H1 (cell line): ENCODE data around the gene LRRFIP1. TPM values are rescaled to one million over a fixed set of nuclear protein-coding genes. Genes with fewer than 3 reads are reported as not detected.
A peak's percentile ranks its signal among the peaks of the same experiment; 100 is the strongest.

ENCODE experiments used
- CTCF ChIA-PET: fragments of 300-600 bp; sonication (Branson Sonifier 250); formaldehyde crosslinking; loops from one replicate; lab custom pipeline; 2021; ENCODE audit not compliant: partially characterized antibody; lab: Charles Lee
- POLR2A ChIA-PET: fragments of 300-600 bp; sonication (Branson Sonifier 250); formaldehyde crosslinking; loops from one replicate; lab custom pipeline; 2021; ENCODE audit warnings: inconsistent platforms; ENCODE audit not compliant: partially characterized antibody; lab: Charles Lee
- DNase-seq, 2 experiments: peaks; one replicate each; pipeline versions ENCODE4 v3.0.0 to v3.0.0-alpha.2; 2010 to 2022; ENCODE audit warnings: low spot score in 2 of 2, low read depth in 1 of 2, mixed read lengths in 1 of 2
- FAIRE-seq: peaks from 2 replicates; lab custom pipeline; 2011; peaks lifted over from hg19 to GRCh38; lab: Jason Lieb, UNC
- H2AFZ ChIP-seq: 2 replicates; pipeline ENCODE4 v1.8.1; 2012; ENCODE audit warnings: low read length, inconsistent platforms
- H2AK5ac ChIP-seq: 2 replicates; pipeline ENCODE4 v1.6.1; 2013; ENCODE audit warnings: low read depth, low read length
- H2BK120ac ChIP-seq: replicated peaks from 2 replicates; pipeline ENCODE3; 2013; ENCODE audit warnings: low read depth, low read length, inconsistent platforms
- H2BK12ac ChIP-seq: 2 replicates; pipeline ENCODE4 v1.6.1; 2013; ENCODE audit warnings: low read depth, low read length
- H2BK15ac ChIP-seq: 2 replicates; pipeline ENCODE4 v1.6.1; 2013; ENCODE audit warnings: low read length
- H2BK20ac ChIP-seq: 2 replicates; pipeline ENCODE4 v1.6.1; 2013; ENCODE audit warnings: low read length
- H2BK5ac ChIP-seq: 2 replicates; pipeline ENCODE4 v1.6.1; 2013; ENCODE audit warnings: low read depth, low read length
- H3K14ac ChIP-seq: 2 replicates; pipeline ENCODE4 v1.6.1; 2013; ENCODE audit warnings: inconsistent platforms; ENCODE audit not compliant: insufficient read length
- H3K18ac ChIP-seq: 2 replicates; pipeline ENCODE4 v1.6.1; 2013; ENCODE audit warnings: low read length; ENCODE audit errors: extremely low read depth
- H3K23ac ChIP-seq: 2 replicates; pipeline ENCODE4 v1.6.1; 2013; ENCODE audit warnings: inconsistent platforms; ENCODE audit not compliant: insufficient read length
- H3K23me2 ChIP-seq: 2 replicates; pipeline ENCODE4 v1.6.1; 2013; ENCODE audit warnings: low read depth, low read length
- H3K27ac ChIP-seq: 2 replicates; pipeline ENCODE4 v1.6.1; 2011; ENCODE audit warnings: low read depth, low read length, inconsistent platforms
- H3K27me3 ChIP-seq, 4 experiments: replicated peaks in 1 of 4; 1 replicate in 1 of 4; 2 replicates in 3 of 4; pipeline versions ENCODE4 v1.6.1 to v1.8.1; 2011 to 2013; ENCODE audit warnings: low read length in 3 of 4, mild to moderate bottlenecking in 3 of 4, inconsistent platforms in 2 of 4, mixed read lengths in 2 of 4, moderate library complexity in 1 of 4; ENCODE audit not compliant: control insufficient read depth in 3 of 4, insufficient read depth in 3 of 4; ENCODE audit errors: extremely low read depth in 1 of 4
- H3K36me3 ChIP-seq, 4 experiments: 2 replicates each; pipeline versions ENCODE4 v1.6.1 to v1.8.1; 2011 to 2013; ENCODE audit warnings: mild to moderate bottlenecking in 4 of 4, low read length in 3 of 4, moderate library complexity in 2 of 4, control low read depth in 1 of 4, inconsistent platforms in 1 of 4; ENCODE audit not compliant: insufficient read depth in 4 of 4, control insufficient read depth in 2 of 4
- H3K4ac ChIP-seq: replicated peaks from 2 replicates; pipeline ENCODE3; 2013; ENCODE audit warnings: low read length, low read depth, mixed read lengths, inconsistent platforms; ENCODE audit not compliant: insufficient read length
- H3K4me1 ChIP-seq, 4 experiments: replicated peaks in 1 of 4; 1 replicate in 1 of 4; 2 replicates in 3 of 4; pipeline versions ENCODE4 v1.6.1 to v1.8.1; 2011 to 2013; ENCODE audit warnings: low read length in 3 of 4, inconsistent platforms in 2 of 4, mixed read lengths in 1 of 4; ENCODE audit not compliant: insufficient read depth in 4 of 4, control insufficient read depth in 3 of 4
- H3K4me2 ChIP-seq, 2 experiments: 2 replicates each; pipeline versions ENCODE4 v1.6.1 to v1.8.1; 2011 to 2013; ENCODE audit warnings: low read depth in 2 of 2, low read length in 2 of 2, control low read depth in 1 of 2, inconsistent platforms in 1 of 2, mild to moderate bottlenecking in 1 of 2; ENCODE audit not compliant: insufficient read depth in 1 of 2
- H3K4me3 ChIP-seq, 4 experiments: fragments of 200-600, 300-600 bp in 1 of 4; sonication (generic), shearing (Covaris generic), sonication (Bioruptor Twin) in 1 of 4; 2 replicates each; pipeline versions ENCODE4 v1.5.1 to v1.8.1; 2011 to 2016; ENCODE audit warnings: low read length in 4 of 4, low read depth in 3 of 4, control low read depth in 2 of 4, inconsistent platforms in 2 of 4, mild to moderate bottlenecking in 2 of 4, mixed read lengths in 1 of 4, moderate library complexity in 1 of 4; ENCODE audit not compliant: insufficient read depth in 2 of 4; ENCODE audit errors: extremely low read depth in 1 of 4
- H3K56ac ChIP-seq: replicated peaks from 2 replicates; pipeline ENCODE3; 2013; ENCODE audit warnings: low read depth, mild to moderate bottlenecking, mixed read lengths, low read length, inconsistent platforms; ENCODE audit not compliant: insufficient read length
- H3K79me1 ChIP-seq: 2 replicates; pipeline ENCODE4 v1.6.1; 2013; ENCODE audit warnings: low read depth, low read length, control low read depth
- H3K79me2 ChIP-seq, 2 experiments: 2 replicates each; pipeline versions ENCODE4 v1.6.1 to v1.8.1; 2012 to 2013; ENCODE audit warnings: low read length in 2 of 2, mild to moderate bottlenecking in 2 of 2, inconsistent platforms in 1 of 2; ENCODE audit not compliant: insufficient read depth in 2 of 2, control insufficient read depth in 1 of 2
- H3K9ac ChIP-seq, 4 experiments: replicated peaks in 1 of 4; 1 replicate in 1 of 4; 2 replicates in 3 of 4; pipeline versions ENCODE4 v1.6.1 to v1.8.1; 2011 to 2013; ENCODE audit warnings: low read depth in 3 of 4, low read length in 3 of 4, control low read depth in 2 of 4, mild to moderate bottlenecking in 2 of 4, moderate library complexity in 2 of 4, inconsistent platforms in 1 of 4; ENCODE audit errors: extremely low read depth in 1 of 4
- H3K9me3 ChIP-seq, 2 experiments: 2 replicates each; pipeline versions ENCODE4 v1.6.1 to v1.8.1; 2012 to 2013; ENCODE audit warnings: mild to moderate bottlenecking in 2 of 2, moderate library complexity in 2 of 2, control low read depth in 1 of 2, inconsistent platforms in 1 of 2, low read depth in 1 of 2, low read length in 1 of 2, mixed read lengths in 1 of 2; ENCODE audit not compliant: insufficient read depth in 2 of 2
- H4K20me1 ChIP-seq, 2 experiments: replicated peaks in 1 of 2; 2 replicates each; pipeline versions ENCODE3 to v1.8.1; 2011 to 2013; ENCODE audit warnings: inconsistent platforms in 2 of 2, low read length in 2 of 2, mild to moderate bottlenecking in 1 of 2; ENCODE audit not compliant: insufficient read depth in 2 of 2, control insufficient read depth in 1 of 2
- H4K5ac ChIP-seq: 2 replicates; pipeline ENCODE4 v1.6.1; 2013; ENCODE audit warnings: low read length, low read depth, mixed read lengths, inconsistent platforms; ENCODE audit not compliant: insufficient read length
- H4K8ac ChIP-seq: 2 replicates; pipeline ENCODE4 v1.8.0; 2013; ENCODE audit warnings: mild to moderate bottlenecking, moderate library complexity, low read length, inconsistent platforms; ENCODE audit not compliant: insufficient read depth; ENCODE audit errors: extremely low read depth
- H4K91ac ChIP-seq: replicated peaks from 2 replicates; pipeline ENCODE3; 2013; ENCODE audit warnings: low read length, mixed read lengths, inconsistent platforms; ENCODE audit not compliant: insufficient read length
- ATF2 ChIP-seq: IDR thresholded peaks from 2 replicates; pipeline ENCODE4 v1.6.1; 2012; ENCODE audit warnings: low read length, inconsistent platforms
- CBX8 ChIP-seq: fragments of 300-800, 300-1000 bp; sonication (generic); IDR thresholded peaks from 2 replicates; pipeline ENCODE4 v1.7.1; 2016; ENCODE audit warnings: low read depth, low read length, borderline replicate concordance
- E2F6 ChIP-seq: IDR thresholded peaks from 2 replicates; pipeline ENCODE4 v1.6.1; 2012; ENCODE audit warnings: inconsistent platforms
- JUN ChIP-seq: IDR thresholded peaks from 2 replicates; pipeline ENCODE4 v1.6.1; 2011; ENCODE audit warnings: low read depth, mild to moderate bottlenecking, improper control_type of control experiment, low read length
- KDM4A ChIP-seq: IDR thresholded peaks from one replicate; pipeline ENCODE4 v1.7.1; 2012; ENCODE audit warnings: low read depth, mild to moderate bottlenecking, moderate library complexity, low read length, inconsistent platforms; ENCODE audit not compliant: severe bottlenecking
- KDM5A ChIP-seq: fragments of 200-600 bp; IDR thresholded peaks from 2 replicates; pipeline ENCODE4 v1.7.1; 2012; ENCODE audit warnings: mild to moderate bottlenecking, low read length, inconsistent platforms, mixed read lengths
- MAX ChIP-seq: IDR thresholded peaks from 2 replicates; pipeline ENCODE4 v1.6.1; 2012; ENCODE audit warnings: inconsistent platforms
- SP2 ChIP-seq: IDR thresholded peaks from 2 replicates; pipeline ENCODE4 v1.6.1; 2012; ENCODE audit warnings: mild to moderate bottlenecking, low read length, inconsistent platforms
- YY1 ChIP-seq: IDR thresholded peaks from 2 replicates; pipeline ENCODE4 v1.6.1; 2011; ENCODE audit warnings: low read depth, mild to moderate bottlenecking, low read length
- ZNF274 ChIP-seq: IDR thresholded peaks from 2 replicates; pipeline ENCODE4 v1.7.0; 2012; ENCODE audit warnings: low read length, borderline replicate concordance; ENCODE audit errors: extremely low read depth
- WGBS, 2 experiments: shearing (Covaris generic) in 1 of 2; methylation state at CpG; one replicate each; pipeline versions ENCODE4 v1.1.6 to v1.1.7; 2013 to 2015; ENCODE audit warnings: low lambda C conversion rate in 2 of 2, mixed read lengths in 2 of 2, inconsistent platforms in 1 of 2, low coverage in 1 of 2, missing lambda C conversion rate in 1 of 2; ENCODE audit not compliant: insufficient replicate concordance in 2 of 2, insufficient coverage in 1 of 2, insufficient read length in 1 of 2; ENCODE audit errors: extremely low coverage in 1 of 2, missing lambda C conversion rate in 1 of 2; 5-methylcytosine and 5-hydroxymethylcytosine counted together
- polyA plus RNA-seq, 7 experiments: library from polyadenylated mRNA; depleted of rRNA in 3 of 7; stranded (reverse) in 5 of 7; unstranded in 2 of 7; fragments of >200 nt in 5 of 7; fragments of 200-250 nt in 2 of 7; gene quantifications; 1 replicate in 5 of 7; 2 replicates in 1 of 7; 4 replicates in 1 of 7; pipeline versions ENCODE4 v1.2.1 to v1.2.3, GENCODE V29; 2011 to 2013; ENCODE audit warnings: missing spikeins in 2 of 7, mixed read lengths in 2 of 7
- total RNA-seq: library from RNA; stranded (reverse); fragmentation: NEBNext Ultra II Directional; extraction: Animal tissue kit (Norgen Biotek cat#: 25700); gene quantifications from 2 replicates; pipeline ENCODE4 v1.2.1, GENCODE V29; 2021

LRRFIP1 gene
- total and polyA plus RNA-seq, 2 of the 8 experiments (the other 6 are each of a cell fraction or from before 2014, with no cell fraction given): 12.1 to 75.8 TPM

- Histone ChIP-seq H4K8ac (no peak overlapping the region; the same call in 1 of the 2 replicates), H3K4me1 (peaks cover 12 to 23% (median 18%) of the 10 kb centered on the region in 4 experiments), H3K27ac (no peak overlapping the region), H3K79me1 (peaks cover 13% of the 10 kb centered on the region), H4K91ac (no peak overlapping the region), H3K9ac (no peak overlapping the region), H3K4me2 (no peak overlapping the region; a peak in 1 of 4 replicates), H3K4me3 (no peak overlapping the region), H3K14ac (no peak overlapping the region), H2BK15ac (no peak overlapping the region), H3K18ac (0 out of 2 replicates have a peak overlapping the region, but pooled peaks have one; percentile 33), H2BK20ac (no peak overlapping the region), H3K27me3 (no peaks in the 10 kb centered on the region), H3K36me3 (no peaks in the 10 kb centered on the region; a peak in 1 of 8 replicates), H2BK12ac (no peak overlapping the region), H3K79me2 (peaks cover 3 to 49% of the 10 kb centered on the region in 2 experiments; a peak in 3 of 4 replicates), H2AFZ (no peak overlapping the region), H3K9me3 (no peaks in the 10 kb centered on the region), H3K23me2 (no peaks in the 10 kb centered on the region), H2BK5ac (no peak overlapping the region; the same call in 1 of the 2 replicates), H2AK5ac (no peak overlapping the region), H2BK120ac (no peak overlapping the region), H3K4ac (no peak overlapping the region), H3K23ac (no peak overlapping the region), H4K5ac (no peak overlapping the region), H4K20me1 (peaks cover 9 to 13% of the 10 kb centered on the region in 2 experiments), H3K56ac (no peak overlapping the region)
- CTCF ChIA-PET: interaction anchor here (1.1 to 10.1 kb wide), 8 partner anchors 11 to 60 kb away, joined by 4 to 73 read pairs (median 6); no protein-coding TSS in a partner anchor
- FAIRE-seq (no peak), DNase-seq (no peak)
- POLR2A ChIA-PET: interaction anchor here (0.6 to 1.7 kb wide), 7 partner anchors 10 to 170 kb away, joined by 3 to 5 read pairs (median 4); no protein-coding TSS in a partner anchor
- 63% methylated on average over 13 of the region's 13 CpGs; no CpG with 5 or more reads in 1 of the 2 experiments for WGBS, 2 experiments
- TF ChIP-seq MAX (no peak), YY1 (no peak), ZNF274 (no peak), KDM5A (no peak), SP2 (no peak), KDM4A (no peak), E2F6 (no peak), CBX8 (no peak), JUN (no peak), ATF2 (no peak)
These were observed 106.4 kb downstream of the LRRFIP1 start for GRCh38 chr2:237733677-237734300.
